Measurements from ENCODE around the gene OTULIN. TPM values are rescaled to one million over a fixed set of nuclear protein-coding genes. Genes with fewer than 3 reads are reported as not detected.

OTULIN gene
- total and polyA plus RNA-seq, 8 donors: 17.0 to 34.3 (median 21.4) TPM

DNA sequence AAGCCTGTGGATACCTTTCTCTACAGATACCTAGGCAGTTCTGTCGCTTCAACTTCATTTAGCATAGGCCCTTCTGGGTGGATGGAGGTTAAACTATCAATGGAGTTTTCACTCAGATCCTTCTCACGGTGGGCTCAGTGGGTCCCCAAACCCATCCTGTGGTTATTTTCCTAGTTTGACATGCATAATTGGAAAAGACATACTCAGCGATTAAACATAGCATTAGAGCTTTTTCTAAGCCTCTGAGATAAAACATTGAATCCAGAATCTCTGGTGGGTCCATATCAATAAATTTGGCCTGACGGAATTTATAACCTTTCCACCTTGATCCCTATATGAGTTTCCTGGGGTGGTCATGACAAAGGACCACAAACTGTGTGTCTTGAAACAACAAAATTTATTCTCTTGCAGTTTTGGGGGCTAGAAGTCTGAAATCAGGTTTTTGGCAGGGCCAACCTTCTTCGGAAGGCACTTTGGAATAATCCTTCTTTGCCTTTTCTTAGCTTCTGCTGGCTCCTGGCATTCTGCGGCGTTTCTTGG is 1.7 kb upstream of the OTULIN start:
- TF ChIP-seq, protein P1, sequence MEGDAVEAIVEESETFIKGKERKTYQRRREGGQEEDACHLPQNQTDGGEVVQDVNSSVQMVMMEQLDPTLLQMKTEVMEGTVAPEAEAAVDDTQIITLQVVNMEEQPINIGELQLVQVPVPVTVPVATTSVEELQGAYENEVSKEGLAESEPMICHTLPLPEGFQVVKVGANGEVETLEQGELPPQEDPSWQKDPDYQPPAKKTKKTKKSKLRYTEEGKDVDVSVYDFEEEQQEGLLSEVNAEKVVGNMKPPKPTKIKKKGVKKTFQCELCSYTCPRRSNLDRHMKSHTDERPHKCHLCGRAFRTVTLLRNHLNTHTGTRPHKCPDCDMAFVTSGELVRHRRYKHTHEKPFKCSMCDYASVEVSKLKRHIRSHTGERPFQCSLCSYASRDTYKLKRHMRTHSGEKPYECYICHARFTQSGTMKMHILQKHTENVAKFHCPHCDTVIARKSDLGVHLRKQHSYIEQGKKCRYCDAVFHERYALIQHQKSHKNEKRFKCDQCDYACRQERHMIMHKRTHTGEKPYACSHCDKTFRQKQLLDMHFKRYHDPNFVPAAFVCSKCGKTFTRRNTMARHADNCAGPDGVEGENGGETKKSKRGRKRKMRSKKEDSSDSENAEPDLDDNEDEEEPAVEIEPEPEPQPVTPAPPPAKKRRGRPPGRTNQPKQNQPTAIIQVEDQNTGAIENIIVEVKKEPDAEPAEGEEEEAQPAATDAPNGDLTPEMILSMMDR (IDR thresholded peaks at IDR 0.05): no peak
- Histone ChIP-seq H3K4me3 (no peak overlapping the region), H3K4me1 (peaks cover 6 to 35% of the 10 kb centered on the region in 2 donors), H3K27me3 (no peaks in the 10 kb centered on the region), H3K9me3 (no peaks in the 10 kb centered on the region), H3K36me3 (no peaks in the 10 kb centered on the region), H3K27ac (no peak overlapping the region)
- DNase-seq: no peak
- no peak for ATAC-seq
- intact Hi-C loops (cut with DNase I): no loop called here

DNA sequence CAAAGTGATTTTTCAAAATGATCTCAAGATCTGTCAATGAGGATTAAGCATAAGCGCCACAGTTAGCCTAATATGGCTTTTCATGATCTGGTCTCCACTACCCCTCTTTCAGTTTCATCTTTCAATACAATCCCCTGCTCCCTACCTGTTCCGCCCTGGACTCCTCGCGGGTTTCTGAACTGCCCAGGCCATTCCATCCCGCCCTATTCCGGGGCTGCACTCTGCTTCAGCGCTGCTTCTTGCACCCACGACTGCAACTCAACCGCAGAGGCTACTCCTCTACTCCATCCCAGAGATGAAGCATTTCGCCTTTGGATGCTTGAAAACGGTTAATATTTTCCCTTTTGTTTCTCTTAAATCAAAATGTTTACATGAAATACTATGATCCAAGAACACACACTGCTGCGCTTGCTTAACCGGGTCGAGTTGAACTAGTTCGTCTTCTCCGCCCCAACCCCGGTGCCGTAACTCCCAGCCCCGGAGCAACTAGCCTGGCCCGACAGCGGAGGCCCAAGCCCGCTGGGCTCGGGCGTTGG is 716 bp upstream of the OTULIN start:
- peaks cover 6 to 45% of the 10 kb centered on the region in 2 donors for H3K4me1 ChIP-seq
- ATAC-seq (peak; percentile 56), DNase-seq (peak in 1 of 4 donors; percentile 72)
- H3K27ac ChIP-seq: peak overlapping the region; percentile 96 to 98
- intact Hi-C loops (cut with DNase I): no loop called here
- no peaks in the 10 kb centered on the region for H3K36me3 ChIP-seq
- H3K4me3 ChIP-seq: peak overlapping the region; percentile 65 to 75
- TF ChIP-seq, protein P1 (IDR thresholded peaks at IDR 0.05): no peak
- no peaks in the 10 kb centered on the region for H3K9me3 ChIP-seq
- H3K27me3 ChIP-seq: no peaks in the 10 kb centered on the region

DNA sequence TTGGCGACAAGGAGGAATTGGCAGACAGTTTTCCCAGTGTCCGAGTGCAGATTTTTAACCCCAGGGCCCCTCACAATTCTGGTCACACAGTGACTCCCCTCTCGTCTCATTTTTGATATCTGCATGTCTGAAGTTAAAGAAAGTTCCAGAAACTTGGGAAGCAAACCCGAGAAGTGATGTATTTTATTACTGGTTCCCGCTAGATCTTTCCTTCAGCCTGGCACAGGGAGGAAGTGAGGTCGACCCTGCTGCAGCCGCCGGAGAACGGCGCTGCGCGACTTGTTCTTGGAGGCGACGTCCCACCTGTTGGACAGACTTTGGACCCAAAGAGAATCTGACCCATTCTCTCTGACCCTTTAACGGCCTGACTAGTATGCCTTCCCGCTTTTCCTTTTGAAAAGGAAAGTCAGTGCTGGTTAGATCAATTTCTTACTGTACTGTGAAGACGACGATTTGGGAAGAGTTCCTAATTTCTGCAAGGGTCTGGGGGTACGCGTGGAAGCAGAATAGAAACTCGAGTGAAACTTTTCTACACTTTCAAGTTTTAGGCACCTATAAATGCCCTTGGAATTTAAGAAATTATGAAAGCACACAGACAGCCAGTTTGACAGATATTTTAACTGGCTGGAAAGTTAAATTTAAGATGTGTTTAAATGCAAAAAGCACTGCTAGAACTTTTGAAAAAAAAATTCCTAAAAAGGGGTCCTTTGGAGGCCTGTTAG is 744 bp downstream of the OTULIN start:
- intact Hi-C loops (cut with DNase I): no loop called here
- peaks cover 11 to 60% of the 10 kb centered on the region in 2 donors for H3K4me1 ChIP-seq
- H3K36me3 ChIP-seq: no peaks in the 10 kb centered on the region
- no peaks in the 10 kb centered on the region for H3K27me3 ChIP-seq
- TF ChIP-seq, protein P1 (IDR thresholded peaks at IDR 0.05): no peak
- peak; percentile 14 for ATAC-seq
- no peaks in the 10 kb centered on the region for H3K9me3 ChIP-seq
- H3K4me3 ChIP-seq: peak overlapping the region; percentile 65 to 75
- H3K27ac ChIP-seq: peak overlapping the region; percentile 96 to 98
- DNase-seq: peak in 3 of 4 donors; percentile 54 to 84 (median 56)

DNA sequence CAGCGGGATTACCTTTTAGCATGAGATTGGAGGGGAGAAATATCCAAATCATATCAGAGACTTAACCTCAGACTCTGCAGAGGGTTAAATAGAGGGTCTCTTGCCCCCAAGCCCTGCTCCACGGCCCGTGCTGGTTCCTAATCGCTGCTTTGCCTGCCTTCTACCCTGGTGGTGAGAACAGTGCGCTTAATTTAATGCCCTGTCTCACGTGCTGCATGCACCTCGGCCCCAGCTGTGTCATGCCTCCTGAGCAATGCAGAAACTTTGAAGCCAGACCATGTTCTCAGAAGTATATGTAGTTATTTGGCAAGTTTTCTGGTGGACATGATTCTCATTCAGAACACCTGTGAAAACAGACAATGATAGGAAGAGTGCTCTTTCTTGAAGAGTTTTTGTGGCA is 1.4 kb downstream of the OTULIN start:
- peak in 1 of 4 donors; percentile 21 for DNase-seq
- TF ChIP-seq, protein P1 (IDR thresholded peaks at IDR 0.05): no peak
- peak; percentile 20 for ATAC-seq
- H3K4me1 ChIP-seq: peaks cover 11 to 67% of the 10 kb centered on the region in 2 donors
- H3K9me3 ChIP-seq: no peaks in the 10 kb centered on the region
- peak overlapping the region in 1 of 2 donors; percentile 98 for H3K27ac ChIP-seq
- intact Hi-C loops (cut with DNase I): no loop called here
- peak overlapping the region; percentile 65 to 75 for H3K4me3 ChIP-seq
- no peaks in the 10 kb centered on the region for H3K27me3 ChIP-seq
- H3K36me3 ChIP-seq: no peaks in the 10 kb centered on the region

DNA sequence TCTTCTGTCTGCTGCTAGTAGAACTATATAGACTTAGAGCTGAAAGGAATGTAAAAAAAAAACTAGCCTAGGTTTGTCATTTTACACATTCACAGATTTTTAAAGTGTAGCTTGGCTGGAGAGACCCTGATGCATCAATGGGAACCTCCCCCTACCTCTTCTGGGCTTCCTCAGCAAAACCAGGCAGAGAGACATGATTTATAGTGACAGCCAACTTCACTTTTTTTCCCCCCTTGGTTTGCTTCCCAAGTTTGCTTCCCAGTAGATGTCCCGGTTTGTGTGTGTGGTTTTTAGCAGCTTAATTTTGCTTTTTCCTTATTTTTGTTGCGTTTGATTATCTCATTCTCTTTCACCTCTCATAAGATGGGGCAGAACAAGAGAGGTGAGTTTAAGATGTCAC is 1.8 kb downstream of the OTULIN start:
- no peaks in the 10 kb centered on the region for H3K27me3 ChIP-seq
- ATAC-seq (no peak), DNase-seq (no peak)
- intact Hi-C loops (cut with DNase I): no loop called here
- no peaks in the 10 kb centered on the region for H3K36me3 ChIP-seq
- peaks cover 11 to 71% of the 10 kb centered on the region in 2 donors for H3K4me1 ChIP-seq
- H3K4me3 ChIP-seq: peak overlapping the region in 1 of 2 donors; percentile 75
- TF ChIP-seq, protein P1 (IDR thresholded peaks at IDR 0.05): no peak
- no peaks in the 10 kb centered on the region for H3K9me3 ChIP-seq
- H3K27ac ChIP-seq: no peak overlapping the region

Measured in left lung (tissue), 10 donors.